AG04449 (cell line): ENCODE measurements around the gene SLC30A7.
A peak's percentile ranks its signal among the peaks of the same experiment; 100 is the strongest.
"Not testable (repeated sequence)": the region's sequence is repeated elsewhere in the genome, so short reads cannot be mapped to it uniquely, and the experiment has no call there.

Experiments
- CTCF ChIA-PET: fragments of 350-600 bp; formaldehyde crosslinking; extraction: SDS; loops from one replicate; lab custom pipeline; 2021; ENCODE audit warnings: antibody characterized with exemption; lab: Yijun Ruan, JAX
- POLR2A ChIA-PET: fragments of 400-600, 350-600 bp; formaldehyde crosslinking; extraction: SDS; loops from one replicate; lab custom pipeline; 2020; ENCODE audit warnings: antibody characterized with exemption, inconsistent platforms; lab: Yijun Ruan, JAX
- DNase-seq: peaks from one replicate; pipeline ENCODE4 v3.0.0-alpha.2; 2010; ENCODE audit warnings: low read depth, low spot score
- H3K4me3 ChIP-seq: 2 replicates; pipeline ENCODE4 v1.5.1; 2011; ENCODE audit warnings: low read depth, mild to moderate bottlenecking, control low read depth, low read length
- CTCF ChIP-seq: IDR thresholded peaks from one replicate; pipeline ENCODE4 v1.5.1; 2011; ENCODE audit warnings: mild to moderate bottlenecking, moderate library complexity, low read length, control low read depth, inconsistent platforms; ENCODE audit not compliant: insufficient read depth; ENCODE audit errors: missing control alignments

SLC30A7 gene

GRCh38 chr1:100882698-100883097 lies 13.2 kb upstream of the SLC30A7 start:
- no peak for DNase-seq
- ChIA-PET CTCF (interaction anchor here (1.4 to 6.5 kb wide), 5 partner anchors 9 to 427 kb away, joined by 3 to 48 read pairs (median 4); partner anchors contain the start of gene EXTL2), POLR2A (no interaction called here)
- no peak for TF ChIP-seq CTCF
- H3K4me3 ChIP-seq: no peak overlapping the region

- ChIA-PET POLR2A (no interaction called here), CTCF (interaction anchor here (0.7 to 6.5 kb wide), 9 partner anchors 11 to 427 kb away, joined by 3 to 48 read pairs (median 4); partner anchors contain the start of gene EXTL2)
- H3K4me3 ChIP-seq: no peak overlapping the region
- DNase-seq: peak; percentile 26
- TF ChIP-seq CTCF: peak; percentile 12
Observed at GRCh38 chr1:100883963-100884362, 11.9 kb upstream of the SLC30A7 start.

DNA sequence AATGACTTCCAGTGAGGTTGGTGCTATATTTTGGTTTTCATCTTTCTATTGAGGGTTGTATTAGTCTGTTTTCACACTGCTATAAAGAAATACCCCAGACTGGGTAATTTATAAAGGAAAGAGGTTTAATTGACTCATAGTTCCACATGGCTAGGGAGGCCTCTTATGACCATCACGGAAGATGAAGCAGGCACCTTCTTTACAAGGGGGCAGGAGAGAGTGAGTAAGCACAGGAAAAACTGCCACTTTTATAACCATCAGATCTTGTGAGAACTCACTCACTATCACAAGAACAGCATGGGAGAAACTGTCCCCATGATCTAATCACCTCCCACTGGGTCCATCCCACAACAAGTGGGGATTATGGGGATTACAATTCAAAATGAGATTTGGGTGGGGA lies 6.9 kb upstream of the SLC30A7 start:
- POLR2A ChIA-PET, H3K4me3 ChIP-seq: not testable (repeated sequence)

GRCh38 chr1:100889869-100890482 lies 5.9 kb upstream of the SLC30A7 start:
- POLR2A ChIA-PET: not testable (repeated sequence)

More for the DNA sequence above, 6.9 kb upstream of the SLC30A7 start:
- CTCF ChIA-PET, DNase-seq: not testable (repeated sequence)

GRCh38 chr1:100891380-100891779 lies 4.5 kb upstream of the SLC30A7 start:
- DNase-seq: no peak
- TF ChIP-seq CTCF: no peak
- POLR2A ChIA-PET: no interaction called here
- H3K4me3 ChIP-seq: no peak overlapping the region
- CTCF ChIA-PET: interaction anchor here (1.0 kb wide), 1 partner anchor 396 kb away, joined by 4 read pairs; no protein-coding TSS in a partner anchor

More at GRCh38 chr1:100889869-100890482, 5.9 kb upstream of the SLC30A7 start:
- CTCF ChIA-PET: interaction anchor here (1.2 kb wide), 1 partner anchor 21 kb away, joined by 3 read pairs; no protein-coding TSS in a partner anchor
- not testable (repeated sequence) for H3K4me3 ChIP-seq, DNase-seq

DNA sequence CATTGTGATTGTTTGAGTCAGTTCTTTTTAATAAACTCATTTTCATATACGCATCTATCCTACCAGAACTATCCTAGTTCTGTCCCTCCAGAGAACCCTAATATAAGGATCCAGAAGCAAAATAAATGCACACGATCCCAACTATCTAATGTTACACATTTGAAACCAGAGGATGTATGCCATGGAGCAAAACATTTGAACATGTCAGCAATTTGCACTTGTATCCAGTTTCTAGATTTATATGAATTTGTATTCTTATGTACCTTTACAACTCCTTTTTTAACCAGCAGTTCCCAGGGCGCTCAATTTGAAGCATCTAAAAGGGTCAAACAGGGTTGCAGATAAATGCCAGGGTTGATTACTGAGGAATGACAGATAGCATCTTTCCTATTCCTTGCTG lies 3.3 kb upstream of the SLC30A7 start:
- CTCF ChIA-PET: no interaction called here
- no peak for TF ChIP-seq CTCF
- POLR2A ChIA-PET: no interaction called here

GRCh38 chr1:100893718-100894117 lies 2.2 kb upstream of the SLC30A7 start:
- peak overlapping the region; percentile 89 for H3K4me3 ChIP-seq
- POLR2A ChIA-PET: no interaction called here
- TF ChIP-seq CTCF: no peak
- CTCF ChIA-PET: interaction anchor here (0.9 to 1.9 kb wide), 4 partner anchors 18 to 430 kb away, joined by 3 to 5 read pairs (median 4); no protein-coding TSS in a partner anchor
- no peak for DNase-seq

More for the DNA sequence above, 3.3 kb upstream of the SLC30A7 start:
- H3K4me3 ChIP-seq: no peak overlapping the region
- no peak for DNase-seq
